ENCODE results near the gene EYA4. TPM values are rescaled to one million over a fixed set of nuclear protein-coding genes. Genes with fewer than 3 reads are reported as not detected.

The EYA4 gene
- total and polyA plus RNA-seq, 2 of the 4 experiments (the other 2 are of a cell fraction), result 5.7 to 11.1 TPM

DNA sequence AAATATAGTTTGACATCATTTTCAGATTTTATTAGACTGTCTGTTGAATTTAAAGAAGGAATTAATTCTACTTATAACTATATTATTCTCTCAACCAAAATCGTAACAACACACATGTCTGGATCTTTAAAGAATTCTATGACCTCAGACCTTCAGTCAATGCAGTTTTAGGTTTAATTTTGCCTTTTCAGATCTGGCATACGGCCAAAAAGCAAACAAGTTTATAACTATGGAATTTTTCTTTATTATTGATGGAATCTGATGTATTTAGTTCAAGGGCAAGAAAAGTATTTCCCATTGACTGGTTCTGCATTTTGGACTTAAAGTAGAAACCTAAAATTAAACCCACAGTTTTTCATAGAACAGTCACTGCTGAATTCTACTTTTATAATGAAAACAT lies 233.4 kb downstream of the EYA4 start:
- no peak overlapping the region for H3K4me2 ChIP-seq (ENCODE audit: low read depth, low read length)
- H4K91ac ChIP-seq (ENCODE audit: insufficient read depth, low read depth, low read length), result no peak overlapping the region
- no peaks in the 10 kb centered on the region for H3K79me1 ChIP-seq (ENCODE audit: low read depth in 1 of 2, low read length in 2 of 2)
- H2BK15ac ChIP-seq (ENCODE audit: low read depth, low read length), result no peak overlapping the region
- H3K18ac ChIP-seq (ENCODE audit: low read depth, low read length), result no peak overlapping the region
- in situ Hi-C loops (cut with MboI; ENCODE audit: low sequenced_read_pairs), result no loop called here
- no peaks in the 10 kb centered on the region for H3K9me3 ChIP-seq (ENCODE audit: control insufficient read depth, insufficient read depth, low read length)
- no peak overlapping the region for H3K4me3 ChIP-seq (ENCODE audit: insufficient read depth, low read depth, low read length)
- no peak overlapping the region for H2BK20ac ChIP-seq (ENCODE audit: low read depth, low read length)
- dilution Hi-C loops (cut with HindIII; ENCODE audit: low sequenced_read_pairs, unreplicated experiment), result no loop called here
- H4K5ac ChIP-seq (ENCODE audit: low read depth, low read length), result no peak overlapping the region
- no peak overlapping the region for H2AK5ac ChIP-seq (ENCODE audit: low read depth, low read length)
- intact Hi-C loops (cut with micrococcal nuclease), result no loop called here
- H3K56ac ChIP-seq (ENCODE audit: extremely low read depth, insufficient read depth, low read length), result no peak overlapping the region
- no peak overlapping the region for H3K9ac ChIP-seq (ENCODE audit: low read depth, low read length)
- ChIA-PET CTCF (no interaction called here), POLR2A (ENCODE audit: unreplicated experiment) (no interaction called here)
- H3K23ac ChIP-seq (ENCODE audit: low read depth, low read length), result no peak overlapping the region
- H3K9me1 ChIP-seq (ENCODE audit: insufficient read depth, low read length), result no peaks in the 10 kb centered on the region
- DNase-seq (no peak), ATAC-seq (ENCODE audit: low read depth) (no peak)
- BruUV-seq (replicated peaks), result no TSS peak
- no peak overlapping the region for H4K8ac ChIP-seq (ENCODE audit: low read depth in 2 of 2, low read length in 2 of 2)
- WGBS, 2 experiments (ENCODE audit: extremely low coverage in 2 of 2, insufficient read length in 1 of 2), result no CpG with 5 or more reads among the region's 2 CpGs
- H2AFZ ChIP-seq (replicated peaks; ENCODE audit: low read length, poor library complexity), result no peak overlapping the region
- no peak overlapping the region for H3K4ac ChIP-seq (ENCODE audit: low read depth, low read length)
- no peak overlapping the region for H2AK9ac ChIP-seq (replicated peaks; ENCODE audit: low read depth, low read length, poor library complexity)
- H3K27me3 ChIP-seq (ENCODE audit: control insufficient read depth, insufficient read depth, low read length), result no peaks in the 10 kb centered on the region
- no peak overlapping the region for H3K14ac ChIP-seq (replicated peaks; ENCODE audit: low read depth, low read length)
- 0 out of 2 replicates have a peak, but pooled peaks cover 1% of the 10 kb centered on the region for H3K36me3 ChIP-seq (ENCODE audit: control insufficient read depth, insufficient read depth, low read length)
- H2BK120ac ChIP-seq (ENCODE audit: low read depth, low read length), result no peak overlapping the region
- no peak overlapping the region for H3K27ac ChIP-seq (ENCODE audit: insufficient read depth, low read length)
- TF ChIP-seq RCOR1 (IDR thresholded peaks at IDR 0.05; ENCODE audit: insufficient replicate concordance, low read length) (no peak), CEBPB (IDR thresholded peaks at IDR 0.05; ENCODE audit: low read depth, low read length) (no peak)
- H3K4me1 ChIP-seq (ENCODE audit: control insufficient read depth, insufficient read depth, low read length), result no peaks in the 10 kb centered on the region
- H4K20me1 ChIP-seq (ENCODE audit: insufficient read depth, low read length), result no peaks in the 10 kb centered on the region
- no peak overlapping the region for H2BK5ac ChIP-seq (ENCODE audit: low read depth, low read length, poor library complexity, severe bottlenecking)

All from IMR-90 (cell line).